Upper lobe of left lung (tissue), 4 donors: Measurements from ENCODE around the gene ARHGEF12.

Experiments used
- EP300 ChIP-seq, 4 donors: sonication (generic); formaldehyde crosslinking; IDR thresholded peaks; one replicate each; pipeline ENCODE4 v1.5.1; 2017; ENCODE audit warnings: antibody characterized with exemption in 4 of 4, control low read depth in 2 of 4
- POLR2AphosphoS5 ChIP-seq, 2 donors: sonication (generic); formaldehyde crosslinking; IDR thresholded peaks; one replicate each; pipeline ENCODE4 v1.5.1; 2017; ENCODE audit warnings: antibody characterized with exemption in 2 of 2
- TF ChIP-seq, protein P1 (sequence below), 6 experiments: fragments of 450-650 bp in 4 of 6; fragments of 200-600 bp in 2 of 6; sonication (generic) in 2 of 6; IDR thresholded peaks; one replicate each; pipeline ENCODE4 v1.5.1; 2016 to 2019; ENCODE audit warnings: antibody characterized with exemption in 6 of 6

GRCh38 chr11:120525261-120526171 is 189.3 kb downstream of the ARHGEF12 start:
- no peak for TF ChIP-seq EP300 (IDR thresholded peaks at IDR 0.05)
- TF ChIP-seq, protein P1, sequence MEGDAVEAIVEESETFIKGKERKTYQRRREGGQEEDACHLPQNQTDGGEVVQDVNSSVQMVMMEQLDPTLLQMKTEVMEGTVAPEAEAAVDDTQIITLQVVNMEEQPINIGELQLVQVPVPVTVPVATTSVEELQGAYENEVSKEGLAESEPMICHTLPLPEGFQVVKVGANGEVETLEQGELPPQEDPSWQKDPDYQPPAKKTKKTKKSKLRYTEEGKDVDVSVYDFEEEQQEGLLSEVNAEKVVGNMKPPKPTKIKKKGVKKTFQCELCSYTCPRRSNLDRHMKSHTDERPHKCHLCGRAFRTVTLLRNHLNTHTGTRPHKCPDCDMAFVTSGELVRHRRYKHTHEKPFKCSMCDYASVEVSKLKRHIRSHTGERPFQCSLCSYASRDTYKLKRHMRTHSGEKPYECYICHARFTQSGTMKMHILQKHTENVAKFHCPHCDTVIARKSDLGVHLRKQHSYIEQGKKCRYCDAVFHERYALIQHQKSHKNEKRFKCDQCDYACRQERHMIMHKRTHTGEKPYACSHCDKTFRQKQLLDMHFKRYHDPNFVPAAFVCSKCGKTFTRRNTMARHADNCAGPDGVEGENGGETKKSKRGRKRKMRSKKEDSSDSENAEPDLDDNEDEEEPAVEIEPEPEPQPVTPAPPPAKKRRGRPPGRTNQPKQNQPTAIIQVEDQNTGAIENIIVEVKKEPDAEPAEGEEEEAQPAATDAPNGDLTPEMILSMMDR (IDR thresholded peaks at IDR 0.05), result no peak
- no peak for TF ChIP-seq POLR2AphosphoS5 (IDR thresholded peaks at IDR 0.05)
